H9 (cell line): Measurements from ENCODE around the gene FTO. TPM values are rescaled to one million over a fixed set of nuclear protein-coding genes. Genes with fewer than 3 reads are reported as not detected.

Experiments used
- DNase-seq: peaks from one replicate; pipeline ENCODE4 v3.0.0-alpha.2; 2017
- H2AFZ ChIP-seq: one replicate; pipeline ENCODE4 v1.6.1; 2013; ENCODE audit warnings: mild to moderate bottlenecking, low read length, control low read depth, moderate library complexity
- H2AK5ac ChIP-seq: 2 replicates; pipeline ENCODE4 v1.6.1; 2013; ENCODE audit warnings: low read length, control low read depth, mixed read lengths; ENCODE audit not compliant: insufficient read length
- H2BK120ac ChIP-seq: one replicate; pipeline ENCODE4 v1.6.1; 2013; ENCODE audit warnings: low read depth, mild to moderate bottlenecking, low read length, control low read depth, inconsistent platforms; ENCODE audit not compliant: poor library complexity, severe bottlenecking
- H2BK12ac ChIP-seq: 2 replicates; pipeline ENCODE4 v1.6.1; 2013; ENCODE audit warnings: low read length, control low read depth, mixed read lengths, low read depth; ENCODE audit not compliant: insufficient read length
- H2BK15ac ChIP-seq: 2 replicates; pipeline ENCODE4 v1.6.1; 2013; ENCODE audit warnings: low read depth, low read length, control low read depth
- H2BK20ac ChIP-seq: one replicate; pipeline ENCODE4 v1.6.1; 2013; ENCODE audit warnings: low read depth, mild to moderate bottlenecking, low read length, control low read depth, inconsistent platforms; ENCODE audit not compliant: poor library complexity, severe bottlenecking
- H2BK5ac ChIP-seq: 2 replicates; pipeline ENCODE4 v1.6.1; 2013; ENCODE audit warnings: low read length, control low read depth, mixed read lengths; ENCODE audit not compliant: insufficient read length
- H3K14ac ChIP-seq: 2 replicates; pipeline ENCODE4 v1.6.1; 2013; ENCODE audit warnings: low read length, control low read depth; ENCODE audit not compliant: insufficient read depth
- H3K18ac ChIP-seq: 2 replicates; pipeline ENCODE4 v1.6.1; 2013; ENCODE audit warnings: low read depth, mild to moderate bottlenecking, mixed read lengths, low read length, control low read depth; ENCODE audit not compliant: insufficient read length
- H3K23ac ChIP-seq: 2 replicates; pipeline ENCODE4 v1.6.1; 2013; ENCODE audit warnings: low read length, control low read depth, mixed read lengths, low read depth; ENCODE audit not compliant: insufficient read length
- H3K23me2 ChIP-seq: 2 replicates; pipeline ENCODE4 v1.6.1; 2013; ENCODE audit warnings: low read depth, mild to moderate bottlenecking, mixed read lengths, low read length, control low read depth; ENCODE audit not compliant: insufficient read length, poor library complexity, severe bottlenecking
- H3K27ac ChIP-seq: 2 replicates; pipeline ENCODE4 v1.5.1; 2013; ENCODE audit warnings: low read length, control low read depth, mixed read lengths, low read depth; ENCODE audit not compliant: insufficient read length
- H3K27me3 ChIP-seq: 2 replicates; pipeline ENCODE4 v1.6.1; 2013; ENCODE audit warnings: low read length, control low read depth, inconsistent platforms; ENCODE audit not compliant: insufficient read depth
- H3K4ac ChIP-seq: 2 replicates; pipeline ENCODE4 v1.6.1; 2013; ENCODE audit warnings: low read depth, mild to moderate bottlenecking, control low read depth, inconsistent platforms, low read length, moderate library complexity
- H3K4me1 ChIP-seq: 2 replicates; pipeline ENCODE4 v1.6.1; 2013; ENCODE audit warnings: low read length, control low read depth, inconsistent platforms; ENCODE audit not compliant: insufficient read depth
- H3K4me2 ChIP-seq: 2 replicates; pipeline ENCODE4 v1.6.1; 2013; ENCODE audit warnings: low read length, control low read depth, mixed read lengths; ENCODE audit not compliant: insufficient read length, insufficient read depth
- H3K56ac ChIP-seq: 2 replicates; pipeline ENCODE4 v1.6.1; 2013; ENCODE audit warnings: low read depth, mild to moderate bottlenecking, mixed read lengths, low read length, control low read depth; ENCODE audit not compliant: insufficient read length
- H3K79me1 ChIP-seq: 2 replicates; pipeline ENCODE4 v1.6.1; 2013; ENCODE audit warnings: low read depth, mild to moderate bottlenecking, moderate library complexity, low read length, control low read depth, inconsistent platforms; ENCODE audit not compliant: insufficient read depth, poor library complexity, severe bottlenecking
- H3K79me2 ChIP-seq: 2 replicates; pipeline ENCODE4 v1.6.1; 2013; ENCODE audit warnings: low read length, control low read depth, inconsistent platforms; ENCODE audit not compliant: insufficient read depth
- H3K9ac ChIP-seq: 2 replicates; pipeline ENCODE4 v1.6.1; 2013; ENCODE audit warnings: low read length, control low read depth, mixed read lengths; ENCODE audit not compliant: insufficient read length; ENCODE audit errors: extremely low read depth
- H3K9me3 ChIP-seq: one replicate; pipeline ENCODE4 v1.6.1; 2013; ENCODE audit warnings: low read depth, low read length, inconsistent platforms; ENCODE audit not compliant: control insufficient read depth
- H3T11ph ChIP-seq: one replicate; pipeline ENCODE4 v1.6.1; 2013; ENCODE audit warnings: mild to moderate bottlenecking, low read length, control low read depth, inconsistent platforms
- H4K20me1 ChIP-seq: one replicate; pipeline ENCODE4 v1.6.1; 2013; ENCODE audit not compliant: control insufficient read depth, insufficient read length, insufficient read depth
- H4K5ac ChIP-seq: 2 replicates; pipeline ENCODE4 v1.6.1; 2013; ENCODE audit warnings: low read depth, mild to moderate bottlenecking, mixed read lengths, low read length, control low read depth; ENCODE audit not compliant: insufficient read length
- H4K8ac ChIP-seq: replicated peaks from 2 replicates; pipeline ENCODE4 v1.6.1; 2013; ENCODE audit warnings: low read length, control low read depth, mixed read lengths, low read depth; ENCODE audit not compliant: insufficient read length
- H4K91ac ChIP-seq: 2 replicates; pipeline ENCODE4 v1.6.1; 2013; ENCODE audit warnings: low read depth, mild to moderate bottlenecking, moderate library complexity, mixed read lengths, low read length, control low read depth; ENCODE audit not compliant: insufficient read length
- H3K27ac Mint-ChIP-seq, 3 experiments: 2 replicates in 2 of 3; 3 replicates in 1 of 3; pipeline ENCODE4 v1.8.0; 2020 to 2021; ENCODE audit warnings: mixed read lengths in 3 of 3, mild to moderate bottlenecking in 1 of 3, moderate library complexity in 1 of 3
- H3K27me3 Mint-ChIP-seq: 2 replicates; pipeline ENCODE4 v1.8.0; 2021; ENCODE audit warnings: low read depth, mild to moderate bottlenecking, moderate library complexity, mixed read lengths
- H3K36me3 Mint-ChIP-seq, 3 experiments: 2 replicates in 2 of 3; 3 replicates in 1 of 3; pipeline ENCODE4 v1.8.0; 2020 to 2021; ENCODE audit warnings: low read depth in 3 of 3, mixed read lengths in 3 of 3; ENCODE audit not compliant: insufficient read depth in 1 of 3
- H3K4me1 Mint-ChIP-seq, 2 experiments: 2 replicates each; pipeline ENCODE4 v1.8.0; 2020; ENCODE audit warnings: mixed read lengths in 2 of 2
- H3K4me3 Mint-ChIP-seq, 2 experiments: 2 replicates in 1 of 2; 3 replicates in 1 of 2; pipeline ENCODE4 v1.8.0; 2020 to 2021; ENCODE audit warnings: mild to moderate bottlenecking in 2 of 2, mixed read lengths in 2 of 2, moderate library complexity in 1 of 2
- H3K9me3 Mint-ChIP-seq, 2 experiments: 2 replicates in 1 of 2; 3 replicates in 1 of 2; pipeline ENCODE4 v1.8.0; 2020; ENCODE audit warnings: mild to moderate bottlenecking in 2 of 2, mixed read lengths in 2 of 2, moderate library complexity in 1 of 2
- WGBS: extraction: QIAGEN DNeasy Blood & Tissue Kit; methylation state at CpG from one replicate; pipeline ENCODE4 v1.1.7; 2013; ENCODE audit warnings: missing lambda C conversion rate, low lambda C conversion rate, mixed read lengths; ENCODE audit not compliant: insufficient read length; ENCODE audit errors: extremely low coverage; 5-methylcytosine and 5-hydroxymethylcytosine counted together
- total RNA-seq: library from RNA; stranded (reverse); gene quantifications from 2 replicates; pipeline ENCODE4 v1.2.1, GENCODE V29; 2021
- TF ChIP-seq, protein P1 (sequence below): fragments of 200-600 bp; sonication (generic); conservative IDR thresholded peaks from 3 replicates; pipeline ENCODE4 v1.8.0; 2021; ENCODE audit warnings: antibody characterized with exemption, mild to moderate bottlenecking

Gene FTO
- total RNA-seq, 1 experiment from 2014 or later = 67.9 TPM

DNA sequence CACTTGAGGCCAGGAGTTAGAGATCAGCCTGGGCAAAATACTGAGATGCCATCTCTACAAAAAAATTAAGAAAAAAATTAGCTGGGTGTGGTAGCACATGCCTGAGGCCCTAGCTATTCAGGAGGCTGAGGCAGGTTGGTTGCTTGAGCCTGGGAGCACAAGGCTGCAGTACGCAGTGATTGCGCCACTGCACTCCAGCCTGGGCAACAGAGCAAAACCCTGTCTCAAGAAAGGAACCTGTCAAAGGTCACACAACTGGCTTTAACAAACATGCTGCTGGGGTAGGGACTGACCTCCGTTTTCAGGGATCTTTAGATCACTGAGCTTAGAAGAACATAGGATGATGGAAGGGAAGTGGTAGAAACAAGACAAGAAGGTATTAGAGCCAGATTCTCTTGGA lies 487.6 kb downstream of the FTO start:
- DNase-seq = no peak
- H3T11ph ChIP-seq = no peak overlapping the region
- WGBS = no CpG with 5 or more reads among the region's 3 CpGs
- H2BK20ac ChIP-seq = no peak overlapping the region
- TF ChIP-seq, protein P1, sequence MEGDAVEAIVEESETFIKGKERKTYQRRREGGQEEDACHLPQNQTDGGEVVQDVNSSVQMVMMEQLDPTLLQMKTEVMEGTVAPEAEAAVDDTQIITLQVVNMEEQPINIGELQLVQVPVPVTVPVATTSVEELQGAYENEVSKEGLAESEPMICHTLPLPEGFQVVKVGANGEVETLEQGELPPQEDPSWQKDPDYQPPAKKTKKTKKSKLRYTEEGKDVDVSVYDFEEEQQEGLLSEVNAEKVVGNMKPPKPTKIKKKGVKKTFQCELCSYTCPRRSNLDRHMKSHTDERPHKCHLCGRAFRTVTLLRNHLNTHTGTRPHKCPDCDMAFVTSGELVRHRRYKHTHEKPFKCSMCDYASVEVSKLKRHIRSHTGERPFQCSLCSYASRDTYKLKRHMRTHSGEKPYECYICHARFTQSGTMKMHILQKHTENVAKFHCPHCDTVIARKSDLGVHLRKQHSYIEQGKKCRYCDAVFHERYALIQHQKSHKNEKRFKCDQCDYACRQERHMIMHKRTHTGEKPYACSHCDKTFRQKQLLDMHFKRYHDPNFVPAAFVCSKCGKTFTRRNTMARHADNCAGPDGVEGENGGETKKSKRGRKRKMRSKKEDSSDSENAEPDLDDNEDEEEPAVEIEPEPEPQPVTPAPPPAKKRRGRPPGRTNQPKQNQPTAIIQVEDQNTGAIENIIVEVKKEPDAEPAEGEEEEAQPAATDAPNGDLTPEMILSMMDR = no peak
- no peak overlapping the region for H3K14ac ChIP-seq
- no peaks in the 10 kb centered on the region for H3K79me1 ChIP-seq
- no peak overlapping the region for H3K4me2 ChIP-seq
- H3K9me3 ChIP-seq = no peaks in the 10 kb centered on the region
- no peaks in the 10 kb centered on the region for H4K20me1 ChIP-seq
- H3K79me2 ChIP-seq = no peaks in the 10 kb centered on the region
- no peaks in the 10 kb centered on the region for H3K23me2 ChIP-seq
- H3K4me3 Mint-ChIP-seq = no peak overlapping the region
- H2BK5ac ChIP-seq = no peak overlapping the region
- H3K23ac ChIP-seq = no peak overlapping the region
- no peak overlapping the region for H4K5ac ChIP-seq
- H3K9ac ChIP-seq = no peak overlapping the region
- no peak overlapping the region for H3K56ac ChIP-seq
- H2AK5ac ChIP-seq = no peak overlapping the region
- H3K18ac ChIP-seq = no peak overlapping the region
- no peak overlapping the region for H3K27ac ChIP-seq
- H4K91ac ChIP-seq = no peak overlapping the region
- peaks cover 0 to 2% (median 0%) of the 10 kb centered on the region in 3 experiments; a peak in 1 of 7 replicates for H3K36me3 Mint-ChIP-seq
- H3K27ac Mint-ChIP-seq = no peak overlapping the region
- no peak overlapping the region for H2AFZ ChIP-seq
- H3K27me3 Mint-ChIP-seq = peaks cover 35% of the 10 kb centered on the region
- no peak overlapping the region for H2BK15ac ChIP-seq
- H3K4me1 ChIP-seq = no peaks in the 10 kb centered on the region
- no peak overlapping the region for H2BK120ac ChIP-seq
- peaks cover 8 to 14% of the 10 kb centered on the region in 2 experiments for H3K4me1 Mint-ChIP-seq
- no peak overlapping the region for H3K4ac ChIP-seq
- H2BK12ac ChIP-seq = no peak overlapping the region
- H4K8ac ChIP-seq = no peak overlapping the region
- H3K27me3 ChIP-seq = no peaks in the 10 kb centered on the region
- no peaks in the 10 kb centered on the region for H3K9me3 Mint-ChIP-seq
